GM23338 (cell line): ENCODE data around the gene LINC00632. TPM values are rescaled to one million over a fixed set of nuclear protein-coding genes. Genes with fewer than 3 reads are reported as not detected.

Experiments
- ATAC-seq: fragments of 200-7000 bp; cut with Tn5 transposase; 3 replicates; pipeline ENCODE4 v1.9.1; 2020
- DNase-seq: peaks from one replicate; pipeline ENCODE4 v3.0.0-alpha.2; 2015; ENCODE audit warnings: low spot score
- H2AFZ ChIP-seq: fragments of 200-600 bp; sonication (generic); 2 replicates; pipeline ENCODE4 v1.8.0; 2016; ENCODE audit warnings: antibody characterized with exemption, mild to moderate bottlenecking, moderate library complexity
- H3F3A ChIP-seq: fragments of 200-600 bp; sonication (generic); replicated peaks from 2 replicates; pipeline ENCODE4 v1.8.0; 2017; ENCODE audit warnings: antibody characterized with exemption, mixed run types, low read depth
- H3K27ac ChIP-seq: fragments of 200-600 bp; sonication (generic); 2 replicates; pipeline ENCODE4 v1.6.1; 2016; ENCODE audit warnings: low read depth
- H3K27me3 ChIP-seq: fragments of 200-600 bp; sonication (generic); 2 replicates; pipeline ENCODE4 v1.8.0; 2016; ENCODE audit warnings: mild to moderate bottlenecking, mixed run types, moderate library complexity; ENCODE audit not compliant: insufficient read depth
- H3K36me3 ChIP-seq: fragments of 200-600 bp; sonication (generic); 2 replicates; pipeline ENCODE4 v1.8.0; 2016; ENCODE audit warnings: mild to moderate bottlenecking; ENCODE audit not compliant: insufficient read depth
- H3K4me1 ChIP-seq: fragments of 200-600 bp; sonication (generic); 2 replicates; pipeline ENCODE4 v1.8.0; 2016; ENCODE audit warnings: mild to moderate bottlenecking, moderate library complexity; ENCODE audit not compliant: insufficient read depth
- H3K4me2 ChIP-seq: fragments of 200-600 bp; sonication (generic); 2 replicates; pipeline ENCODE4 v1.7.1; 2017; ENCODE audit warnings: mixed run types
- H3K4me3 ChIP-seq: fragments of 200-600 bp; sonication (generic); 2 replicates; pipeline ENCODE4 v1.6.1; 2016; ENCODE audit warnings: mixed run types
- H3K79me2 ChIP-seq: fragments of 200-600 bp; sonication (generic); replicated peaks from 2 replicates; pipeline ENCODE4 v1.8.0; 2017; ENCODE audit warnings: mild to moderate bottlenecking; ENCODE audit not compliant: insufficient read depth
- H3K9me2 ChIP-seq: fragments of 200-600 bp; sonication (generic); 2 replicates; pipeline ENCODE4 v1.8.0; 2017; ENCODE audit not compliant: insufficient read depth
- H4K20me1 ChIP-seq: fragments of 200-600 bp; sonication (generic); replicated peaks from 2 replicates; pipeline ENCODE4 v1.8.0; 2017; ENCODE audit warnings: mild to moderate bottlenecking; ENCODE audit not compliant: insufficient read depth
- H3K27ac Mint-ChIP-seq: 2 replicates; pipeline ENCODE4 v1.8.0; 2020; ENCODE audit warnings: inconsistent platforms, mild to moderate bottlenecking, moderate library complexity, mixed read lengths
- H3K27me3 Mint-ChIP-seq: 3 replicates; pipeline ENCODE4 v1.8.0; 2022; ENCODE audit warnings: low read depth, mild to moderate bottlenecking, moderate library complexity, mixed read lengths, inconsistent platforms; ENCODE audit not compliant: insufficient read depth, poor library complexity
- H3K36me3 Mint-ChIP-seq: 3 replicates; pipeline ENCODE4 v1.8.0; 2021; ENCODE audit warnings: low read depth, mild to moderate bottlenecking, inconsistent platforms, moderate library complexity, mixed read lengths
- H3K4me1 Mint-ChIP-seq: 3 replicates; pipeline ENCODE4 v1.8.0; 2020; ENCODE audit warnings: mild to moderate bottlenecking, inconsistent platforms, mixed read lengths
- H3K4me3 Mint-ChIP-seq: 3 replicates; pipeline ENCODE4 v1.8.0; 2021; ENCODE audit warnings: moderate library complexity, mild to moderate bottlenecking, inconsistent platforms, mixed read lengths
- H3K9me3 Mint-ChIP-seq: 3 replicates; pipeline ENCODE4 v1.8.0; 2020; ENCODE audit warnings: moderate library complexity, mild to moderate bottlenecking, inconsistent platforms, mixed read lengths
- CTCF ChIP-seq, 2 experiments: fragments of 200-600 bp in 1 of 2; sonication (generic) in 1 of 2; conservative IDR thresholded peaks; 2 replicates each; pipeline versions ENCODE4 v1.5.1 to v1.6.1; 2016 to 2017; ENCODE audit warnings: antibody characterized with exemption in 2 of 2, low read depth in 2 of 2, mild to moderate bottlenecking in 2 of 2, moderate library complexity in 1 of 2
- ETS1 ChIP-seq: IDR thresholded peaks from 2 replicates; pipeline ENCODE4 v1.6.1; 2016; ENCODE audit warnings: antibody characterized with exemption
- EZH2 ChIP-seq: fragments of 200-600 bp; sonication (generic); IDR thresholded peaks from one replicate; pipeline ENCODE4 v1.8.0; 2017; ENCODE audit warnings: antibody characterized with exemption, mild to moderate bottlenecking, low read depth; ENCODE audit not compliant: unreplicated experiment
- EZH2phosphoT487 ChIP-seq: fragments of 200-600 bp; sonication (generic); IDR thresholded peaks from one replicate; pipeline ENCODE4 v1.8.1; 2018; ENCODE audit warnings: antibody characterized with exemption; ENCODE audit not compliant: unreplicated experiment
- POLR2AphosphoS5 ChIP-seq: IDR thresholded peaks from 2 replicates; pipeline ENCODE4 v1.6.1; 2016; ENCODE audit warnings: antibody characterized with exemption, low read depth
- STAT1 ChIP-seq: IDR thresholded peaks from one replicate; pipeline ENCODE4 v1.6.1; 2016; ENCODE audit warnings: antibody characterized with exemption; ENCODE audit not compliant: unreplicated experiment
- ZNF331 ChIP-seq: fragments of 250-450 bp; sonication (Bioruptor Pico); IDR thresholded peaks from 2 replicates; pipeline ENCODE4 v1.5.0; 2020; ENCODE audit warnings: low read depth, mild to moderate bottlenecking, moderate library complexity
- ZNF462 ChIP-seq: fragments of 250-450 bp; sonication (Bioruptor Pico); IDR thresholded peaks from 2 replicates; pipeline ENCODE4 v1.5.0; 2020; ENCODE audit warnings: mild to moderate bottlenecking, moderate library complexity
- polyA plus RNA-seq: library from polyadenylated mRNA; unstranded; fragments of >200 nt; fragmentation: Nextera tagmentation; extraction: Ambion mirVana; gene quantifications from 2 replicates; pipeline ENCODE4 v1.2.1, GENCODE V29; 2016
- total RNA-seq: library from RNA; depleted of rRNA; stranded (reverse); fragments of >200 nt; shearing (Covaris generic); gene quantifications from 2 replicates; pipeline ENCODE4 v1.2.3, GENCODE V29; 2014

The LINC00632 gene
- total and polyA plus RNA-seq, 2 experiments from 2014 or later: 10.9 to 25.2 TPM

GRCh38 chrX:140723121-140723715 lies 13.7 kb downstream of the LINC00632 start:
- H3K27me3 ChIP-seq: no peaks in the 10 kb centered on the region
- Mint-ChIP-seq H3K4me1 (no peaks in the 10 kb centered on the region), H3K9me3 (peaks cover 5% of the 10 kb centered on the region; the same call in 1 of the 3 replicates), H3K4me3 (no peak overlapping the region), H3K27me3 (peaks cover 2% of the 10 kb centered on the region), H3K27ac (no peak overlapping the region), H3K36me3 (peaks cover 6% of the 10 kb centered on the region; the same call in 2 of the 3 replicates)
- H3K4me2 ChIP-seq: no peak overlapping the region
- H2AFZ ChIP-seq: no peak overlapping the region
- no peak overlapping the region for H3K27ac ChIP-seq
- ATAC-seq (no peak), DNase-seq (no peak)
- H4K20me1 ChIP-seq: no peaks in the 10 kb centered on the region
- H3K4me1 ChIP-seq: no peaks in the 10 kb centered on the region
- H3K9me2 ChIP-seq: no peaks in the 10 kb centered on the region
- TF ChIP-seq ZNF462 (no peak), ETS1 (no peak), POLR2AphosphoS5 (no peak), EZH2phosphoT487 (no peak)
- H3K79me2 ChIP-seq: no peaks in the 10 kb centered on the region
- H3K4me3 ChIP-seq: no peak overlapping the region
- H3K36me3 ChIP-seq: no peaks in the 10 kb centered on the region
- no peaks in the 10 kb centered on the region for H3F3A ChIP-seq

GRCh38 chrX:140724309-140724708 lies 14.8 kb downstream of the LINC00632 start:
- Histone ChIP-seq H4K20me1 (no peaks in the 10 kb centered on the region), H3K4me2 (no peak overlapping the region), H3K36me3 (no peaks in the 10 kb centered on the region), H3K4me3 (no peak overlapping the region), H3K27ac (no peak overlapping the region), H3K79me2 (no peaks in the 10 kb centered on the region), H3K4me1 (no peaks in the 10 kb centered on the region), H3F3A (no peaks in the 10 kb centered on the region), H3K27me3 (no peaks in the 10 kb centered on the region), H3K9me2 (no peaks in the 10 kb centered on the region), H2AFZ (no peak overlapping the region)
- Mint-ChIP-seq H3K27me3 (peaks cover 2% of the 10 kb centered on the region), H3K36me3 (no peaks in the 10 kb centered on the region), H3K27ac (no peak overlapping the region), H3K9me3 (no peaks in the 10 kb centered on the region), H3K4me1 (no peaks in the 10 kb centered on the region), H3K4me3 (no peak overlapping the region)
- ATAC-seq: no peak
- no peak for DNase-seq
- no peak for TF ChIP-seq EZH2
- no peak for TF ChIP-seq ETS1
- TF ChIP-seq CTCF (conservative IDR thresholded peaks at IDR 0.05; ENCODE audit: low read depth in 2 of 2): no peak
- TF ChIP-seq STAT1: no peak
- TF ChIP-seq POLR2AphosphoS5: no peak
- TF ChIP-seq ZNF331 (CRISPR knock-in tag): no peak
